GM23338 (cell line): ENCODE results near the gene AGAP1. TPM values are rescaled to one million over a fixed set of nuclear protein-coding genes. Genes with fewer than 3 reads are reported as not detected.

ENCODE experiments used
- ATAC-seq: fragments of 200-7000 bp; cut with Tn5 transposase; 3 replicates; pipeline ENCODE4 v1.9.1; 2020
- DNase-seq: peaks from one replicate; pipeline ENCODE4 v3.0.0-alpha.2; 2015; ENCODE audit warnings: low spot score
- H2AFZ ChIP-seq: fragments of 200-600 bp; sonication (generic); 2 replicates; pipeline ENCODE4 v1.8.0; 2016; ENCODE audit warnings: antibody characterized with exemption, mild to moderate bottlenecking, moderate library complexity
- H3F3A ChIP-seq: fragments of 200-600 bp; sonication (generic); replicated peaks from 2 replicates; pipeline ENCODE4 v1.8.0; 2017; ENCODE audit warnings: antibody characterized with exemption, mixed run types, low read depth
- H3K27ac ChIP-seq: fragments of 200-600 bp; sonication (generic); 2 replicates; pipeline ENCODE4 v1.6.1; 2016; ENCODE audit warnings: low read depth
- H3K27me3 ChIP-seq: fragments of 200-600 bp; sonication (generic); 2 replicates; pipeline ENCODE4 v1.8.0; 2016; ENCODE audit warnings: mild to moderate bottlenecking, mixed run types, moderate library complexity; ENCODE audit not compliant: insufficient read depth
- H3K36me3 ChIP-seq: fragments of 200-600 bp; sonication (generic); 2 replicates; pipeline ENCODE4 v1.8.0; 2016; ENCODE audit warnings: mild to moderate bottlenecking; ENCODE audit not compliant: insufficient read depth
- H3K4me1 ChIP-seq: fragments of 200-600 bp; sonication (generic); 2 replicates; pipeline ENCODE4 v1.8.0; 2016; ENCODE audit warnings: mild to moderate bottlenecking, moderate library complexity; ENCODE audit not compliant: insufficient read depth
- H3K4me2 ChIP-seq: fragments of 200-600 bp; sonication (generic); 2 replicates; pipeline ENCODE4 v1.7.1; 2017; ENCODE audit warnings: mixed run types
- H3K4me3 ChIP-seq: fragments of 200-600 bp; sonication (generic); 2 replicates; pipeline ENCODE4 v1.6.1; 2016; ENCODE audit warnings: mixed run types
- H3K79me2 ChIP-seq: fragments of 200-600 bp; sonication (generic); replicated peaks from 2 replicates; pipeline ENCODE4 v1.8.0; 2017; ENCODE audit warnings: mild to moderate bottlenecking; ENCODE audit not compliant: insufficient read depth
- H3K9me2 ChIP-seq: fragments of 200-600 bp; sonication (generic); 2 replicates; pipeline ENCODE4 v1.8.0; 2017; ENCODE audit not compliant: insufficient read depth
- H4K20me1 ChIP-seq: fragments of 200-600 bp; sonication (generic); replicated peaks from 2 replicates; pipeline ENCODE4 v1.8.0; 2017; ENCODE audit warnings: mild to moderate bottlenecking; ENCODE audit not compliant: insufficient read depth
- H3K27ac Mint-ChIP-seq: 2 replicates; pipeline ENCODE4 v1.8.0; 2020; ENCODE audit warnings: inconsistent platforms, mild to moderate bottlenecking, moderate library complexity, mixed read lengths
- H3K27me3 Mint-ChIP-seq: 3 replicates; pipeline ENCODE4 v1.8.0; 2022; ENCODE audit warnings: low read depth, mild to moderate bottlenecking, moderate library complexity, mixed read lengths, inconsistent platforms; ENCODE audit not compliant: insufficient read depth, poor library complexity
- H3K36me3 Mint-ChIP-seq: 3 replicates; pipeline ENCODE4 v1.8.0; 2021; ENCODE audit warnings: low read depth, mild to moderate bottlenecking, inconsistent platforms, moderate library complexity, mixed read lengths
- H3K4me1 Mint-ChIP-seq: 3 replicates; pipeline ENCODE4 v1.8.0; 2020; ENCODE audit warnings: mild to moderate bottlenecking, inconsistent platforms, mixed read lengths
- H3K4me3 Mint-ChIP-seq: 3 replicates; pipeline ENCODE4 v1.8.0; 2021; ENCODE audit warnings: moderate library complexity, mild to moderate bottlenecking, inconsistent platforms, mixed read lengths
- H3K9me3 Mint-ChIP-seq: 3 replicates; pipeline ENCODE4 v1.8.0; 2020; ENCODE audit warnings: moderate library complexity, mild to moderate bottlenecking, inconsistent platforms, mixed read lengths
- CREB1 ChIP-seq: fragments of 250-450 bp; sonication (Bioruptor Pico); IDR thresholded peaks from 2 replicates; pipeline ENCODE4 v1.5.0; 2020; ENCODE audit warnings: low read depth, mild to moderate bottlenecking, moderate library complexity
- NANOG ChIP-seq: IDR thresholded peaks from 2 replicates; pipeline ENCODE4 v1.6.1; 2016; ENCODE audit warnings: antibody characterized with exemption, borderline replicate concordance
- ZNF114 ChIP-seq: fragments of 250-450 bp; sonication (Bioruptor Pico); IDR thresholded peaks from 2 replicates; pipeline ENCODE4 v1.5.0; 2020; ENCODE audit warnings: mild to moderate bottlenecking, moderate library complexity
- polyA plus RNA-seq: library from polyadenylated mRNA; unstranded; fragments of >200 nt; fragmentation: Nextera tagmentation; extraction: Ambion mirVana; gene quantifications from 2 replicates; pipeline ENCODE4 v1.2.1, GENCODE V29; 2016
- total RNA-seq: library from RNA; depleted of rRNA; stranded (reverse); fragments of >200 nt; shearing (Covaris generic); gene quantifications from 2 replicates; pipeline ENCODE4 v1.2.3, GENCODE V29; 2014
- TF ChIP-seq, protein P1 (sequence below), 2 experiments: fragments of 200-600 bp in 1 of 2; sonication (generic) in 1 of 2; conservative IDR thresholded peaks; 2 replicates each; pipeline versions ENCODE4 v1.5.1 to v1.6.1; 2016 to 2017; ENCODE audit warnings: antibody characterized with exemption in 2 of 2, low read depth in 2 of 2, mild to moderate bottlenecking in 2 of 2, moderate library complexity in 1 of 2
- TF ChIP-seq, protein P2 (sequence below): fragments of 250-450 bp; sonication (Bioruptor Pico); IDR thresholded peaks from 2 replicates; pipeline ENCODE4 v1.5.0; 2020; ENCODE audit warnings: mild to moderate bottlenecking, moderate library complexity
- TF ChIP-seq, protein P3 (sequence below): IDR thresholded peaks from one replicate; pipeline ENCODE4 v1.6.1; 2018; ENCODE audit warnings: antibody characterized with exemption; ENCODE audit not compliant: unreplicated experiment

AGAP1 gene
- total and polyA plus RNA-seq, 2 experiments from 2014 or later, result 13.3 to 27.9 TPM

DNA sequence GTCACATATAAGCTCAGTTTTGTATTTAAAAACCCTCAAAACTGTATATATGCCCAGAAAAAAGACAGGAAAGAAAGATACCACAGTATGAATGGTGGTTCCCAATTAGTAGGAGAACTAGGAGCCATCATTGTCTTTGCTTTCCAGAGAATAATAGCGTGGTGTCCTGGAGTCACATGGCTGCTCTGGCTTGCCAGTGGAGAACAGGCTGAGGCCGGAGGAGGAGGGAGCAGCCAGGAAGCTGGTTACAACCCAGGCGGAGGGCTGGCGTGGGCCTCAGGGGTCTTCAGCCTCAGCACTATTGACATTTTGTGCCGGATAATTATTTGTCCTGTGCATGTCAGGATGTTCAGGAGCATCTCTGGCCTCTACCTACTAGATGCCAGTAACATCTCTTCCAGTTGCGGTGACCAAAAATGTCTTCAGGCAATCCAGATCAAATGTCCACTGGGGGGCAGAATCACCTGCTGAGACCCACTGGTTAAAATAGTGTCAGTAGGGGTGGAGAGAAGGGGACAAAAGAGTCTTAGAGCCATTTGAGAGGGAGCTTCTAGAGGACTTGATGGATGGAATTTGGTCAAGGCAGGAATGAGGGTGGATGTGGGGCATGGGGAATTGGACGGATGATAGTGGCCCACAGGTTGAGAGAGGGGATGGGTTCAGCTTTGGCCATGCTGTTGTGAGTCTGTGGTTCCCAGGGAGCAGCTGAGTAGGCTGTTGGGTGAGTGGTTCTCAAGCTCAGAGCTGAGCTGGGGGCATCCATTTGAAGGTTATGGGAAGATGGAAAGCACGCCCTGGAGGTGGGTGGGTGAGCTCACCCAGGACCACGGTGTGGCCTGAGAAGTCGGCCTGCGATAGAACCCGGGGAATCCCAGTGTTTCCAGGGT, 144.9 kb downstream of the AGAP1 start:
- ATAC-seq (peak; percentile 15), DNase-seq (peak; percentile 48)
- H3K27me3 ChIP-seq, result no peaks in the 10 kb centered on the region
- H3K4me2 ChIP-seq, result 0 out of 2 replicates have a peak overlapping the region, but pooled peaks have one; percentile 20
- Mint-ChIP-seq H3K27ac (no peak overlapping the region; the same call in 1 of the 2 replicates), H3K4me3 (no peak overlapping the region), H3K9me3 (no peaks in the 10 kb centered on the region), H3K4me1 (peaks cover 68% of the 10 kb centered on the region), H3K36me3 (no peaks in the 10 kb centered on the region), H3K27me3 (peaks cover 11% of the 10 kb centered on the region)
- no peaks in the 10 kb centered on the region for H3K36me3 ChIP-seq
- no peak overlapping the region for H3K27ac ChIP-seq
- H2AFZ ChIP-seq, result no peak overlapping the region
- TF ChIP-seq, protein P1, sequence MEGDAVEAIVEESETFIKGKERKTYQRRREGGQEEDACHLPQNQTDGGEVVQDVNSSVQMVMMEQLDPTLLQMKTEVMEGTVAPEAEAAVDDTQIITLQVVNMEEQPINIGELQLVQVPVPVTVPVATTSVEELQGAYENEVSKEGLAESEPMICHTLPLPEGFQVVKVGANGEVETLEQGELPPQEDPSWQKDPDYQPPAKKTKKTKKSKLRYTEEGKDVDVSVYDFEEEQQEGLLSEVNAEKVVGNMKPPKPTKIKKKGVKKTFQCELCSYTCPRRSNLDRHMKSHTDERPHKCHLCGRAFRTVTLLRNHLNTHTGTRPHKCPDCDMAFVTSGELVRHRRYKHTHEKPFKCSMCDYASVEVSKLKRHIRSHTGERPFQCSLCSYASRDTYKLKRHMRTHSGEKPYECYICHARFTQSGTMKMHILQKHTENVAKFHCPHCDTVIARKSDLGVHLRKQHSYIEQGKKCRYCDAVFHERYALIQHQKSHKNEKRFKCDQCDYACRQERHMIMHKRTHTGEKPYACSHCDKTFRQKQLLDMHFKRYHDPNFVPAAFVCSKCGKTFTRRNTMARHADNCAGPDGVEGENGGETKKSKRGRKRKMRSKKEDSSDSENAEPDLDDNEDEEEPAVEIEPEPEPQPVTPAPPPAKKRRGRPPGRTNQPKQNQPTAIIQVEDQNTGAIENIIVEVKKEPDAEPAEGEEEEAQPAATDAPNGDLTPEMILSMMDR (conservative IDR thresholded peaks at IDR 0.05; ENCODE audit: low read depth in 2 of 2), result peak; percentile 57 to 68
- TF ChIP-seq, protein P2, sequence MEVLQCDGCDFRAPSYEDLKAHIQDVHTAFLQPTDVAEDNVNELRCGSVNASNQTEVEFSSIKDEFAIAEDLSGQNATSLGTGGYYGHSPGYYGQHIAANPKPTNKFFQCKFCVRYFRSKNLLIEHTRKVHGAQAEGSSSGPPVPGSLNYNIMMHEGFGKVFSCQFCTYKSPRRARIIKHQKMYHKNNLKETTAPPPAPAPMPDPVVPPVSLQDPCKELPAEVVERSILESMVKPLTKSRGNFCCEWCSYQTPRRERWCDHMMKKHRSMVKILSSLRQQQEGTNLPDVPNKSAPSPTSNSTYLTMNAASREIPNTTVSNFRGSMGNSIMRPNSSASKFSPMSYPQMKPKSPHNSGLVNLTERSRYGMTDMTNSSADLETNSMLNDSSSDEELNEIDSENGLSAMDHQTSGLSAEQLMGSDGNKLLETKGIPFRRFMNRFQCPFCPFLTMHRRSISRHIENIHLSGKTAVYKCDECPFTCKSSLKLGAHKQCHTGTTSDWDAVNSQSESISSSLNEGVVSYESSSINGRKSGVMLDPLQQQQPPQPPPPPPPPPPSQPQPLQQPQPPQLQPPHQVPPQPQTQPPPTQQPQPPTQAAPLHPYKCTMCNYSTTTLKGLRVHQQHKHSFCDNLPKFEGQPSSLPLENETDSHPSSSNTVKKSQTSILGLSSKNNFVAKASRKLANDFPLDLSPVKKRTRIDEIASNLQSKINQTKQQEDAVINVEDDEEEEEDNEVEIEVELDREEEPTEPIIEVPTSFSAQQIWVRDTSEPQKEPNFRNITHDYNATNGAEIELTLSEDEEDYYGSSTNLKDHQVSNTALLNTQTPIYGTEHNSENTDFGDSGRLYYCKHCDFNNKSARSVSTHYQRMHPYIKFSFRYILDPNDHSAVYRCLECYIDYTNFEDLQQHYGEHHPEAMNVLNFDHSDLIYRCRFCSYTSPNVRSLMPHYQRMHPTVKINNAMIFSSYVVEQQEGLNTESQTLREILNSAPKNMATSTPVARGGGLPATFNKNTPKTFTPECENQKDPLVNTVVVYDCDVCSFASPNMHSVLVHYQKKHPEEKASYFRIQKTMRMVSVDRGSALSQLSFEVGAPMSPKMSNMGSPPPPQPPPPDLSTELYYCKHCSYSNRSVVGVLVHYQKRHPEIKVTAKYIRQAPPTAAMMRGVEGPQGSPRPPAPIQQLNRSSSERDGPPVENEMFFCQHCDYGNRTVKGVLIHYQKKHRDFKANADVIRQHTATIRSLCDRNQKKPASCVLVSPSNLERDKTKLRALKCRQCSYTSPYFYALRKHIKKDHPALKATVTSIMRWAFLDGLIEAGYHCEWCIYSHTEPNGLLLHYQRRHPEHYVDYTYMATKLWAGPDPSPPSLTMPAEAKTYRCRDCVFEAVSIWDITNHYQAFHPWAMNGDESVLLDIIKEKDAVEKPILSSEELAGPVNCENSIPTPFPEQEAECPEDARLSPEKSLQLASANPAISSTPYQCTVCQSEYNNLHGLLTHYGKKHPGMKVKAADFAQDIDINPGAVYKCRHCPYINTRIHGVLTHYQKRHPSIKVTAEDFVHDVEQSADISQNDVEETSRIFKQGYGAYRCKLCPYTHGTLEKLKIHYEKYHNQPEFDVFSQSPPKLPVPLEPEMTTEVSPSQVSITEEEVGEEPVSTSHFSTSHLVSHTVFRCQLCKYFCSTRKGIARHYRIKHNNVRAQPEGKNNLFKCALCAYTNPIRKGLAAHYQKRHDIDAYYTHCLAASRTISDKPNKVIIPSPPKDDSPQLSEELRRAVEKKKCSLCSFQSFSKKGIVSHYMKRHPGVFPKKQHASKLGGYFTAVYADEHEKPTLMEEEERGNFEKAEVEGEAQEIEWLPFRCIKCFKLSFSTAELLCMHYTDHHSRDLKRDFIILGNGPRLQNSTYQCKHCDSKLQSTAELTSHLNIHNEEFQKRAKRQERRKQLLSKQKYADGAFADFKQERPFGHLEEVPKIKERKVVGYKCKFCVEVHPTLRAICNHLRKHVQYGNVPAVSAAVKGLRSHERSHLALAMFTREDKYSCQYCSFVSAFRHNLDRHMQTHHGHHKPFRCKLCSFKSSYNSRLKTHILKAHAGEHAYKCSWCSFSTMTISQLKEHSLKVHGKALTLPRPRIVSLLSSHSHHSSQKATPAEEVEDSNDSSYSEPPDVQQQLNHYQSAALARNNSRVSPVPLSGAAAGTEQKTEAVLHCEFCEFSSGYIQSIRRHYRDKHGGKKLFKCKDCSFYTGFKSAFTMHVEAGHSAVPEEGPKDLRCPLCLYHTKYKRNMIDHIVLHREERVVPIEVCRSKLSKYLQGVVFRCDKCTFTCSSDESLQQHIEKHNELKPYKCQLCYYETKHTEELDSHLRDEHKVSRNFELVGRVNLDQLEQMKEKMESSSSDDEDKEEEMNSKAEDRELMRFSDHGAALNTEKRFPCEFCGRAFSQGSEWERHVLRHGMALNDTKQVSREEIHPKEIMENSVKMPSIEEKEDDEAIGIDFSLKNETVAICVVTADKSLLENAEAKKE (CRISPR knock-in tag), result no peak
- TF ChIP-seq NANOG (no peak), CREB1 (no peak), ZNF114 (CRISPR knock-in tag) (no peak)
- TF ChIP-seq, protein P3, sequence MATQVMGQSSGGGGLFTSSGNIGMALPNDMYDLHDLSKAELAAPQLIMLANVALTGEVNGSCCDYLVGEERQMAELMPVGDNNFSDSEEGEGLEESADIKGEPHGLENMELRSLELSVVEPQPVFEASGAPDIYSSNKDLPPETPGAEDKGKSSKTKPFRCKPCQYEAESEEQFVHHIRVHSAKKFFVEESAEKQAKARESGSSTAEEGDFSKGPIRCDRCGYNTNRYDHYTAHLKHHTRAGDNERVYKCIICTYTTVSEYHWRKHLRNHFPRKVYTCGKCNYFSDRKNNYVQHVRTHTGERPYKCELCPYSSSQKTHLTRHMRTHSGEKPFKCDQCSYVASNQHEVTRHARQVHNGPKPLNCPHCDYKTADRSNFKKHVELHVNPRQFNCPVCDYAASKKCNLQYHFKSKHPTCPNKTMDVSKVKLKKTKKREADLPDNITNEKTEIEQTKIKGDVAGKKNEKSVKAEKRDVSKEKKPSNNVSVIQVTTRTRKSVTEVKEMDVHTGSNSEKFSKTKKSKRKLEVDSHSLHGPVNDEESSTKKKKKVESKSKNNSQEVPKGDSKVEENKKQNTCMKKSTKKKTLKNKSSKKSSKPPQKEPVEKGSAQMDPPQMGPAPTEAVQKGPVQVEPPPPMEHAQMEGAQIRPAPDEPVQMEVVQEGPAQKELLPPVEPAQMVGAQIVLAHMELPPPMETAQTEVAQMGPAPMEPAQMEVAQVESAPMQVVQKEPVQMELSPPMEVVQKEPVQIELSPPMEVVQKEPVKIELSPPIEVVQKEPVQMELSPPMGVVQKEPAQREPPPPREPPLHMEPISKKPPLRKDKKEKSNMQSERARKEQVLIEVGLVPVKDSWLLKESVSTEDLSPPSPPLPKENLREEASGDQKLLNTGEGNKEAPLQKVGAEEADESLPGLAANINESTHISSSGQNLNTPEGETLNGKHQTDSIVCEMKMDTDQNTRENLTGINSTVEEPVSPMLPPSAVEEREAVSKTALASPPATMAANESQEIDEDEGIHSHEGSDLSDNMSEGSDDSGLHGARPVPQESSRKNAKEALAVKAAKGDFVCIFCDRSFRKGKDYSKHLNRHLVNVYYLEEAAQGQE, result no peak
- no peaks in the 10 kb centered on the region for H3K9me2 ChIP-seq
- H3F3A ChIP-seq, result no peaks in the 10 kb centered on the region
- peaks cover 60% of the 10 kb centered on the region for H3K4me1 ChIP-seq
- H3K79me2 ChIP-seq, result peaks cover 59% of the 10 kb centered on the region
- H3K4me3 ChIP-seq, result no peak overlapping the region
- H4K20me1 ChIP-seq, result peaks cover 9% of the 10 kb centered on the region; the same call in 1 of the 2 replicates
